Psoas muscle (tissue), 8 donors: ENCODE measurements around the gene ZNF430. TPM values are rescaled to one million over a fixed set of nuclear protein-coding genes. Genes with fewer than 3 reads are reported as not detected.

Experiments used
- ATAC-seq, 4 donors: fragments of 200-7000 bp; cut with Tn5 transposase; one replicate each; pipeline ENCODE4 v1.9.1; 2020; ENCODE audit warnings: moderate library complexity in 3 of 4, mild to moderate bottlenecking in 2 of 4
- DNase-seq, 2 donors: peaks; one replicate each; pipeline ENCODE4 v3.0.0-alpha.2; 2020
- H3K27ac ChIP-seq: fragments of 200-600 bp; one replicate; pipeline ENCODE4 v1.8.0; 2022
- H3K27me3 ChIP-seq, 3 donors: fragments of 200-600 bp in 1 of 3; one replicate each; pipeline versions ENCODE4 v1.6.1 to v1.8.0; 2013 to 2022; ENCODE audit warnings: low read length in 2 of 3, mild to moderate bottlenecking in 2 of 3, moderate library complexity in 1 of 3; ENCODE audit not compliant: insufficient read depth in 3 of 3
- H3K36me3 ChIP-seq, 2 donors: fragments of 200-600 bp in 1 of 2; one replicate each; pipeline versions ENCODE4 v1.6.1 to v1.8.0; 2013 to 2022; ENCODE audit warnings: low read depth in 1 of 2, mild to moderate bottlenecking in 1 of 2, moderate library complexity in 1 of 2; ENCODE audit not compliant: insufficient read depth in 1 of 2
- H3K4me1 ChIP-seq: fragments of 200-600 bp; one replicate; pipeline ENCODE4 v1.8.0; 2022
- H3K4me3 ChIP-seq: fragments of 200-600 bp; one replicate; pipeline ENCODE4 v1.8.0; 2022; ENCODE audit warnings: mild to moderate bottlenecking
- H3K9me3 ChIP-seq: fragments of 200-600 bp; one replicate; pipeline ENCODE4 v1.8.0; 2022
- CTCF ChIP-seq: fragments of 200-600 bp; IDR thresholded peaks from one replicate; pipeline ENCODE4 v1.8.0; 2022; ENCODE audit warnings: antibody characterized with exemption
- WGBS, 3 donors: extraction: QIAGEN DNeasy Blood & Tissue Kit; methylation state at CpG; one replicate each; pipeline versions ENCODE4 v1.1.6 to v1.1.7; 2013; 5-methylcytosine and 5-hydroxymethylcytosine counted together
- intact Hi-C, 2 donors: fragments of 100-400 bp; cut with DNase I; formaldehyde crosslinking; loops; one replicate each; pipeline versions ENCODE4 v1.11.0 to v1.14.2; 2022
- polyA plus RNA-seq, 3 donors: library from polyadenylated mRNA; stranded (reverse); fragments of 200-250 nt; gene quantifications; one replicate each; pipeline ENCODE4 v1.2.3, GENCODE V29; 2013
- total RNA-seq, 4 donors: library from RNA; stranded (reverse); fragmentation: NEBNext Ultra II Directional in 2 of 4; extraction: Animal tissue kit (Norgen Biotek cat#: 25700) in 2 of 4; gene quantifications; one replicate each; pipeline versions ENCODE4 v1.2.1 to v1.2.4, GENCODE V29; 2021 to 2023
- donor health status: healthy with polysubstance abuse.
- donor health status: DM: no; HTN: no; CAD: no; lungs with moderate emphysema.
- donor health status: Bipolar disorder and iron deficiency.
- donor health status: healthy.
- donor health status: DM: yes; HTN: yes; CAD: no.
- donor health status: DM: no; HTN: no; CAD: no.
- donor health status: DM: no; HTN: no; CAD: no.
- donor health status: DM: yes; HTN: yes; CAD: no.

Gene ZNF430
- total and polyA plus RNA-seq, 7 donors: 0.98 to 3.9 (median 2.5) TPM

- no peak for TF ChIP-seq CTCF
- no peak for ATAC-seq
- Histone ChIP-seq H3K9me3 (no peaks in the 10 kb centered on the region), H3K4me3 (no peak overlapping the region), H3K36me3 (peaks cover 0 to 5% of the 10 kb centered on the region in 2 donors), H3K27me3 (no peaks in the 10 kb centered on the region), H3K27ac (no peak overlapping the region), H3K4me1 (peaks cover under 1% of the 10 kb centered on the region)
- WGBS, 3 donors: 81 to 88% (median 86%) methylated on average over 3 of the region's 3 CpGs
- DNase-seq: no peak
- intact Hi-C loops: no loop called here
These were observed 67.4 kb downstream of the ZNF430 start for GRCh38 chr19:21087871-21088270.

- no peak for ATAC-seq
- no peak for TF ChIP-seq CTCF
- Histone ChIP-seq H3K27me3 (no peaks in the 10 kb centered on the region), H3K4me3 (no peak overlapping the region), H3K27ac (no peak overlapping the region), H3K9me3 (no peaks in the 10 kb centered on the region), H3K4me1 (no peaks in the 10 kb centered on the region), H3K36me3 (no peaks in the 10 kb centered on the region)
- intact Hi-C loops: no loop called here
- DNase-seq: no peak
These were observed 71.7 kb downstream of the ZNF430 start for GRCh38 chr19:21092109-21092508.

- Histone ChIP-seq H3K9me3 (no peaks in the 10 kb centered on the region), H3K27ac (no peak overlapping the region), H3K27me3 (no peaks in the 10 kb centered on the region), H3K4me3 (no peak overlapping the region), H3K36me3 (peaks cover 0 to 5% of the 10 kb centered on the region in 2 donors), H3K4me1 (no peaks in the 10 kb centered on the region)
- 90 to 96% (median 96%) methylated on average over 1 of the region's 1 CpG for WGBS, 3 donors
- DNase-seq (no peak), ATAC-seq (no peak)
- no peak for TF ChIP-seq CTCF
- intact Hi-C loops: no loop called here
These were observed 74.0 kb downstream of the ZNF430 start for GRCh38 chr19:21094347-21095025.

GRCh38 chr19:21098291-21098690 is 77.8 kb downstream of the ZNF430 start:
- intact Hi-C loops: no loop called here

More at GRCh38 chr19:21098291-21098690, 77.8 kb downstream of the ZNF430 start:
- Histone ChIP-seq H3K4me1 (no peaks in the 10 kb centered on the region), H3K27me3 (no peaks in the 10 kb centered on the region), H3K4me3 (no peak overlapping the region), H3K9me3 (no peaks in the 10 kb centered on the region), H3K36me3 (peaks cover 0 to 5% of the 10 kb centered on the region in 2 donors), H3K27ac (no peak overlapping the region)
- DNase-seq: no peak
- no peak for ATAC-seq
- no peak for TF ChIP-seq CTCF
- WGBS, 3 donors: 65 to 81% (median 73%) methylated on average over 2 of the region's 2 CpGs
